Endodermal cell (in vitro differentiated cells): ENCODE data around the gene CPEB2. TPM values are rescaled to one million over a fixed set of nuclear protein-coding genes. Genes with fewer than 3 reads are reported as not detected.

Source experiments
- DNase-seq: peaks from one replicate; pipeline ENCODE4 v3.0.0-alpha.2; 2017
- H3K27ac ChIP-seq: 2 replicates; pipeline ENCODE4 v1.5.1; 2013; ENCODE audit warnings: mild to moderate bottlenecking, low read depth, low read length, moderate library complexity
- H3K27me3 ChIP-seq: 2 replicates; pipeline ENCODE4 v1.6.1; 2013; ENCODE audit warnings: mild to moderate bottlenecking, low read length, moderate library complexity; ENCODE audit not compliant: insufficient read depth, control insufficient read depth, poor library complexity, severe bottlenecking
- H3K36me3 ChIP-seq: 2 replicates; pipeline ENCODE4 v1.7.0; 2013; ENCODE audit warnings: mild to moderate bottlenecking, low read length, moderate library complexity; ENCODE audit not compliant: control insufficient read depth, insufficient read depth
- H3K4me1 ChIP-seq: one replicate; pipeline ENCODE4 v1.7.0; 2013; ENCODE audit warnings: low read length; ENCODE audit not compliant: control insufficient read depth, insufficient read depth
- H3K4me3 ChIP-seq: 2 replicates; pipeline ENCODE4 v1.5.1; 2013; ENCODE audit warnings: mild to moderate bottlenecking, low read length, moderate library complexity
- H3K9ac ChIP-seq: 2 replicates; pipeline ENCODE4 v1.6.1; 2013; ENCODE audit warnings: mild to moderate bottlenecking, low read length, moderate library complexity; ENCODE audit not compliant: poor library complexity, severe bottlenecking; ENCODE audit errors: extremely low read depth
- H3K9me3 ChIP-seq: 2 replicates; pipeline ENCODE4 v1.6.1; 2013; ENCODE audit warnings: mild to moderate bottlenecking, low read length, moderate library complexity; ENCODE audit not compliant: control insufficient read depth
- H3K27ac Mint-ChIP-seq: 2 replicates; pipeline ENCODE4 v1.8.0; 2020; ENCODE audit warnings: mixed read lengths
- H3K27me3 Mint-ChIP-seq: 2 replicates; pipeline ENCODE4 v1.8.0; 2021; ENCODE audit warnings: mild to moderate bottlenecking, mixed read lengths; ENCODE audit not compliant: insufficient read depth
- H3K36me3 Mint-ChIP-seq: 2 replicates; pipeline ENCODE4 v1.8.0; 2020; ENCODE audit warnings: low read depth, mixed read lengths
- H3K4me1 Mint-ChIP-seq: 2 replicates; pipeline ENCODE4 v1.8.0; 2020; ENCODE audit warnings: mixed read lengths
- H3K4me3 Mint-ChIP-seq: 2 replicates; pipeline ENCODE4 v1.8.0; 2020; ENCODE audit warnings: mild to moderate bottlenecking, moderate library complexity, mixed read lengths
- H3K9me3 Mint-ChIP-seq: 2 replicates; pipeline ENCODE4 v1.8.0; 2020; ENCODE audit warnings: mild to moderate bottlenecking, mixed read lengths
- WGBS, 2 experiments: methylation state at CpG; one replicate each; pipeline versions ENCODE4 v1.1.5 to v1.1.7; 2013; ENCODE audit warnings: missing lambda C conversion rate in 2 of 2, mixed read lengths in 1 of 2; ENCODE audit not compliant: insufficient coverage in 1 of 2, insufficient read length in 1 of 2; 5-methylcytosine and 5-hydroxymethylcytosine counted together
- total RNA-seq, 2 donors: library from RNA; stranded (reverse); fragmentation: NEBNext Ultra II Directional in 1 of 2; extraction: Animal tissue kit (Norgen Biotek cat#: 25700) in 1 of 2; gene quantifications; 2 replicates in 1 of 2; 3 replicates in 1 of 2; pipeline ENCODE4 v1.2.1, GENCODE V29; 2021
- TF ChIP-seq, protein P1 (sequence below): fragments of 200-600 bp; sonication (generic); conservative IDR thresholded peaks from 2 replicates; pipeline ENCODE4 v1.5.0; 2021; ENCODE audit warnings: antibody characterized with exemption, mild to moderate bottlenecking

CPEB2 gene
- total RNA-seq, 2 donors from 2014 or later, result 4.8 to 8.6 TPM

DNA sequence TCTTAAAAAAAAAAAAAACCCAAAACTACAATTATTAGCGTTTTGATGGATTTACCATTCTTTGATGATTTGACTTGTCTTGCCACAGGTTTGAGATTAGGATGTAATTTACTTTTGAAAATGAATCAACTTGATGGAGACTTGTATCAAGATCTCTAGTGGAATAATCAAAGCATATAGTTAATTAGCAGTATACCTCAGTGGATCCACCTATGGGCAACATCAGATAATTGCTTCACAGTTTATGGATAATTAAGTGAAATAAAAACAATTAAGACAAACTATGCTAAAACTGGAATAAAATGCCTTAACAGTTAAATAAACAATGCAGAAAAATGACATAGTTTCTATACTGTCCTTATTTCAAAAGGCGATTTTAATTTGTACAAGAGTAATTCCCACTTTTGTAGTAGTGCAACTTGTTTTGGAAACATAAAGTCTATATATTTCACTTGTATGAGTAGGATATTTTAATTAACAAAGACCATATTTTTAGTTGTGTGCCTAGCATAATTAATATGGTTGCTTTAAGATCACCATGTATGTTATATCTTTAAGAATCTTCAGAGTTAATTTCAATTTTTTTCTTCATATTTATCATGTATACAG, 4.2 kb downstream of the CPEB2 start:
- no peaks in the 10 kb centered on the region for H3K9me3 Mint-ChIP-seq
- H3K27ac ChIP-seq, result no peak overlapping the region
- peak overlapping the region; percentile 75 for H3K4me3 Mint-ChIP-seq

DNA sequence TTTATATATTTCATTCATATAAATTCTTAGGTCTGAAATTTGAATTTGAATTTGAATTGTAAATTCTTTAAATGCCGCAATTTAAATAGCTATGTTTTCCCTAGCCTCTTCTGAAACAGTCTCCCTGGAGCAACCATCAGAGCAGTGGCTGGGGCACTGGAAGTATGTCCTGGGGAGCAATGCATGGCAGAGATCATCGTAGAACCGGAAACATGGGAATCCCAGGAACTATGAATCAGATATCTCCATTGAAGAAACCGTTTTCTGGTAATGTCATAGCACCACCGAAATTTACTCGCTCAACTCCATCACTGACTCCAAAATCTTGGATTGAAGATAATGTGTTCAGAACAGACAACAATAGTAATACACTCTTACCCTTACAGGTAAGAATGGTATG, 4.9 kb downstream of the CPEB2 start:
- H3K27ac Mint-ChIP-seq, result no peak overlapping the region
- Histone ChIP-seq H3K9me3 (no peaks in the 10 kb centered on the region), H3K27ac (no peak overlapping the region), H3K27me3 (peaks cover 16% of the 10 kb centered on the region), H3K9ac (no peak overlapping the region), H3K4me3 (no peak overlapping the region), H3K36me3 (peaks cover 21% of the 10 kb centered on the region), H3K4me1 (no peaks in the 10 kb centered on the region)
- no peaks in the 10 kb centered on the region for H3K9me3 Mint-ChIP-seq
- no peak for DNase-seq
- peaks cover 26% of the 10 kb centered on the region for H3K36me3 Mint-ChIP-seq
- 81 to 90% methylated on average over 6 of the region's 6 CpGs for WGBS, 2 experiments
- TF ChIP-seq, protein P1, sequence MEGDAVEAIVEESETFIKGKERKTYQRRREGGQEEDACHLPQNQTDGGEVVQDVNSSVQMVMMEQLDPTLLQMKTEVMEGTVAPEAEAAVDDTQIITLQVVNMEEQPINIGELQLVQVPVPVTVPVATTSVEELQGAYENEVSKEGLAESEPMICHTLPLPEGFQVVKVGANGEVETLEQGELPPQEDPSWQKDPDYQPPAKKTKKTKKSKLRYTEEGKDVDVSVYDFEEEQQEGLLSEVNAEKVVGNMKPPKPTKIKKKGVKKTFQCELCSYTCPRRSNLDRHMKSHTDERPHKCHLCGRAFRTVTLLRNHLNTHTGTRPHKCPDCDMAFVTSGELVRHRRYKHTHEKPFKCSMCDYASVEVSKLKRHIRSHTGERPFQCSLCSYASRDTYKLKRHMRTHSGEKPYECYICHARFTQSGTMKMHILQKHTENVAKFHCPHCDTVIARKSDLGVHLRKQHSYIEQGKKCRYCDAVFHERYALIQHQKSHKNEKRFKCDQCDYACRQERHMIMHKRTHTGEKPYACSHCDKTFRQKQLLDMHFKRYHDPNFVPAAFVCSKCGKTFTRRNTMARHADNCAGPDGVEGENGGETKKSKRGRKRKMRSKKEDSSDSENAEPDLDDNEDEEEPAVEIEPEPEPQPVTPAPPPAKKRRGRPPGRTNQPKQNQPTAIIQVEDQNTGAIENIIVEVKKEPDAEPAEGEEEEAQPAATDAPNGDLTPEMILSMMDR, result no peak
- H3K4me3 Mint-ChIP-seq, result no peak overlapping the region
- H3K27me3 Mint-ChIP-seq, result peaks cover 8% of the 10 kb centered on the region
- H3K4me1 Mint-ChIP-seq, result peaks cover 20% of the 10 kb centered on the region

More for the DNA sequence above, 4.2 kb downstream of the CPEB2 start:
- TF ChIP-seq, protein P1, result peak; percentile 69
- H3K4me3 ChIP-seq, result peak overlapping the region; percentile 95
- Mint-ChIP-seq H3K27me3 (peaks cover 8% of the 10 kb centered on the region), H3K27ac (no peak overlapping the region), H3K4me1 (peaks cover 20% of the 10 kb centered on the region), H3K36me3 (peaks cover 22% of the 10 kb centered on the region)
- no peaks in the 10 kb centered on the region for H3K9me3 ChIP-seq
- peaks cover 16% of the 10 kb centered on the region for H3K27me3 ChIP-seq
- 61% methylated on average over 2 of the region's 2 CpGs; no CpG with 5 or more reads in 1 of the 2 experiments for WGBS, 2 experiments
- H3K4me1 ChIP-seq, result no peaks in the 10 kb centered on the region
- peaks cover 18% of the 10 kb centered on the region for H3K36me3 ChIP-seq
- no peak overlapping the region for H3K9ac ChIP-seq
- no peak for DNase-seq

DNA sequence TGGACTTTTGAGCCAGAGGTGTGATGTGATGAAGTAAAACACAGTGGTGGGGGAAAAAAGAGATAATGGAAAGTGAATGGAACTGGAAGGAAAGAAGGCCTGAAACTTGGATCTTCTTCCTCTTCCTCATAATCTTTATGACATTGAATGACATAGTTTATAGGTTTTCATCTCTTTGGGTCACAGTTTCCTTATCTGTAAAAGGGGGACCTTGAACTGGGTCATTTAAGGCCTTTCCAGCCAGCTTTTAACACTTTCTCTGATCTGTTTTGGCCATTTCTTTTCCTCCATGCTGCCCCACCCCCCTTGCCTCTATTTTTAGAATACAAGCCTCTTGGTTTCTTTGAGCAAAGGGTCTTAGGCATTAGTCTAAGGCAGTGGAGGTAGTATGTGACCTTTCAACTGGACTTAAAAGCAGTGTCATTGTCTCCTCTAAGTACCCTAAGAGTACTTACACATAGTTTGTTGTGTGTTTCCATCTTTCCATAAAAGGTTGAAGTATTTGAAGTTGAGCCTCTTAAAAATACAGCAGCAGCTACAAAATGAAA, 7.8 kb downstream of the CPEB2 start:
- DNase-seq, result no peak
- Histone ChIP-seq H3K9ac (no peak overlapping the region), H3K27me3 (peaks cover 16% of the 10 kb centered on the region), H3K9me3 (no peaks in the 10 kb centered on the region), H3K36me3 (peaks cover 31% of the 10 kb centered on the region), H3K27ac (no peak overlapping the region), H3K4me3 (no peak overlapping the region), H3K4me1 (no peaks in the 10 kb centered on the region)
- H3K4me3 Mint-ChIP-seq, result no peak overlapping the region
- H3K36me3 Mint-ChIP-seq, result peaks cover 26% of the 10 kb centered on the region
- H3K27ac Mint-ChIP-seq, result no peak overlapping the region
- peaks cover 8% of the 10 kb centered on the region for H3K27me3 Mint-ChIP-seq
- TF ChIP-seq, protein P1, result no peak
- no peaks in the 10 kb centered on the region for H3K9me3 Mint-ChIP-seq
- H3K4me1 Mint-ChIP-seq, result peaks cover 20% of the 10 kb centered on the region
